A673 (cell line): Measurements from ENCODE around the gene USP3. TPM values are rescaled to one million over a fixed set of nuclear protein-coding genes. Genes with fewer than 3 reads are reported as not detected.
"Not testable (repeated sequence)": the region's sequence is repeated elsewhere in the genome, so short reads cannot be mapped to it uniquely, and the experiment has no call there.

Source experiments
- BruUV-seq: library from RNA; stranded (reverse); fragments of 400-500 nt; replicated peaks from 2 replicates; lab custom pipeline; 2021; lab: Mats Ljungman, UMichigan
- CTCF ChIA-PET: fragments of 300-600 bp; sonication (Branson Sonifier 250); formaldehyde crosslinking; loops from one replicate; lab custom pipeline; 2022; ENCODE audit warnings: antibody characterized with exemption; lab: Charles Lee
- POLR2A ChIA-PET: fragments of 300-600 bp; sonication (Branson Sonifier 250); formaldehyde crosslinking; loops from one replicate; lab custom pipeline; 2022; ENCODE audit warnings: antibody characterized with exemption; ENCODE audit not compliant: low non-redundant PET; lab: Charles Lee
- DNase-seq: peaks from one replicate; pipeline ENCODE4 v3.0.0-alpha.2; 2015; ENCODE audit warnings: low spot score
- H3K27ac ChIP-seq: fragments of 200-600 bp; sonication (generic); 2 replicates; pipeline ENCODE4 v1.5.1; 2016; ENCODE audit warnings: mixed run types, low read depth, mild to moderate bottlenecking, mixed read lengths, antibody characterized with exemption, low read length; ENCODE audit not compliant: poor library complexity, severe bottlenecking
- H3K27me3 ChIP-seq: fragments of 200-600 bp; sonication (generic); replicated peaks from 2 replicates; pipeline ENCODE4 v1.6.1; 2017; ENCODE audit warnings: mixed run types, low read depth, mild to moderate bottlenecking, mixed read lengths, antibody characterized with exemption, low read length; ENCODE audit not compliant: insufficient read depth, poor library complexity
- H3K36me3 ChIP-seq: fragments of 200-600 bp; sonication (generic); 2 replicates; pipeline ENCODE4 v1.6.1; 2016; ENCODE audit warnings: mixed run types, mild to moderate bottlenecking, mixed read lengths, antibody characterized with exemption, low read length; ENCODE audit not compliant: insufficient read depth, poor library complexity, severe bottlenecking
- H3K4me1 ChIP-seq: fragments of 200-600 bp; sonication (generic); 2 replicates; pipeline ENCODE4 v1.6.1; 2017; ENCODE audit warnings: mixed run types, mild to moderate bottlenecking, mixed read lengths, antibody characterized with exemption, low read length; ENCODE audit not compliant: insufficient read depth, poor library complexity, severe bottlenecking
- H3K4me3 ChIP-seq: fragments of 200-600 bp; sonication (generic); 2 replicates; pipeline ENCODE4 v1.5.1; 2016; ENCODE audit warnings: low read depth, mixed run types, mild to moderate bottlenecking, mixed read lengths, low read length; ENCODE audit not compliant: poor library complexity, severe bottlenecking
- H3K9me3 ChIP-seq: fragments of 200-600 bp; sonication (generic); 2 replicates; pipeline ENCODE4 v1.6.1; 2016; ENCODE audit warnings: mixed run types, low read depth, mild to moderate bottlenecking, mixed read lengths, antibody characterized with exemption, low read length; ENCODE audit not compliant: poor library complexity, severe bottlenecking
- EZH2 ChIP-seq: fragments of 200-600 bp; sonication (generic); IDR thresholded peaks from 2 replicates; pipeline ENCODE4 v1.6.1; 2017; ENCODE audit warnings: borderline replicate concordance, low read depth, mild to moderate bottlenecking, mixed read lengths, antibody characterized with exemption, low read length; ENCODE audit not compliant: poor library complexity, severe bottlenecking
- intact Hi-C: fragments of 100-400 bp; cut with micrococcal nuclease; formaldehyde crosslinking; loops from one replicate; pipeline ENCODE4 v1.10.0; 2022; ENCODE audit not compliant: unreplicated experiment
- total RNA-seq: library from RNA; stranded (reverse); gene quantifications from 2 replicates; pipeline ENCODE4 v1.2.3, GENCODE V29; 2021
- TF ChIP-seq, protein P1 (sequence below): fragments of 300-800, 200-600 bp; sonication (generic); conservative IDR thresholded peaks from 2 replicates; pipeline ENCODE4 v1.5.1; 2017; ENCODE audit warnings: low read depth, mild to moderate bottlenecking, antibody characterized with exemption, low read length, moderate library complexity, mixed read lengths

USP3 gene
- total RNA-seq, 1 experiment from 2014 or later, result 65.3 TPM

DNA sequence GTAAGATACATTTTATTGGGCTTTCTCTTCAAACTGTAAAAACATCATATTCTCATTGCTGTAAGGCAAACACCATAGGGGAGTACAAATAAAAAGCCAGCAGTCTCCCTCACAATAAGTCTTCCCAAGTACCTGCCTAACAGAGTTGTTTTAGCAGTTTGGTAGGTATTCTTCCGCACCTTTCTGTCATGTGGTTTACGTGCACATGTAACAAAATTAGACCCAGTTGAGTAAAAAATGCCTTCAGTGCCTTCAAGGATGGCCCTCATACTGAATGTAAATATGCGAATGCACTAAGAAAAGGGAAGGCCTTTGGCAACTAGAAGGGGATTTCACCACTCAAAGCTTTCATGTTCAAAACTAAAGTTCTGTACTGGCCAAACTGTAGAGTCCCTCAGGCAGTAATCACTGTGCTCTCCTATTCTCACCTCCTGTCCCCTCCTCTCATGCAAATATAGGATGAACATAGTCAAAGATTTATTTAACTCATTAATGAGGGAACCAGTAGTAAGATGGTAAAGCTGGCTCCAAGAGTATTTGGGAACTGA lies 26.4 kb downstream of the USP3 start:
- no peaks in the 10 kb centered on the region for H3K36me3 ChIP-seq
- H3K4me3 ChIP-seq, result no peak overlapping the region
- ChIA-PET POLR2A (no interaction called here), CTCF (no interaction called here)
- no TSS peak for BruUV-seq
- no peak overlapping the region for H3K27ac ChIP-seq
- H3K9me3 ChIP-seq, result no peaks in the 10 kb centered on the region
- no peaks in the 10 kb centered on the region for H3K27me3 ChIP-seq
- peaks cover 31% of the 10 kb centered on the region for H3K4me1 ChIP-seq
- intact Hi-C loops, result no loop called here
- DNase-seq, result no peak
- no peak for TF ChIP-seq EZH2
- TF ChIP-seq, protein P1, sequence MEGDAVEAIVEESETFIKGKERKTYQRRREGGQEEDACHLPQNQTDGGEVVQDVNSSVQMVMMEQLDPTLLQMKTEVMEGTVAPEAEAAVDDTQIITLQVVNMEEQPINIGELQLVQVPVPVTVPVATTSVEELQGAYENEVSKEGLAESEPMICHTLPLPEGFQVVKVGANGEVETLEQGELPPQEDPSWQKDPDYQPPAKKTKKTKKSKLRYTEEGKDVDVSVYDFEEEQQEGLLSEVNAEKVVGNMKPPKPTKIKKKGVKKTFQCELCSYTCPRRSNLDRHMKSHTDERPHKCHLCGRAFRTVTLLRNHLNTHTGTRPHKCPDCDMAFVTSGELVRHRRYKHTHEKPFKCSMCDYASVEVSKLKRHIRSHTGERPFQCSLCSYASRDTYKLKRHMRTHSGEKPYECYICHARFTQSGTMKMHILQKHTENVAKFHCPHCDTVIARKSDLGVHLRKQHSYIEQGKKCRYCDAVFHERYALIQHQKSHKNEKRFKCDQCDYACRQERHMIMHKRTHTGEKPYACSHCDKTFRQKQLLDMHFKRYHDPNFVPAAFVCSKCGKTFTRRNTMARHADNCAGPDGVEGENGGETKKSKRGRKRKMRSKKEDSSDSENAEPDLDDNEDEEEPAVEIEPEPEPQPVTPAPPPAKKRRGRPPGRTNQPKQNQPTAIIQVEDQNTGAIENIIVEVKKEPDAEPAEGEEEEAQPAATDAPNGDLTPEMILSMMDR, result no peak

GRCh38 chr15:63531586-63531985 lies 27.2 kb downstream of the USP3 start:
- TF ChIP-seq, protein P1, result peak; percentile 44; the same call in 1 of the 2 replicates
- TF ChIP-seq EZH2, result no peak
- H3K27me3 ChIP-seq, result no peaks in the 10 kb centered on the region
- H3K9me3 ChIP-seq, result no peaks in the 10 kb centered on the region
- no peak overlapping the region for H3K27ac ChIP-seq
- H3K4me1 ChIP-seq, result peaks cover 30% of the 10 kb centered on the region
- peak; percentile 40 for DNase-seq
- CTCF ChIA-PET, result no interaction called here
- H3K4me3 ChIP-seq, result no peak overlapping the region
- BruUV-seq, result no TSS peak
- POLR2A ChIA-PET, result no interaction called here
- intact Hi-C loops, result no loop called here
- H3K36me3 ChIP-seq, result no peaks in the 10 kb centered on the region

DNA sequence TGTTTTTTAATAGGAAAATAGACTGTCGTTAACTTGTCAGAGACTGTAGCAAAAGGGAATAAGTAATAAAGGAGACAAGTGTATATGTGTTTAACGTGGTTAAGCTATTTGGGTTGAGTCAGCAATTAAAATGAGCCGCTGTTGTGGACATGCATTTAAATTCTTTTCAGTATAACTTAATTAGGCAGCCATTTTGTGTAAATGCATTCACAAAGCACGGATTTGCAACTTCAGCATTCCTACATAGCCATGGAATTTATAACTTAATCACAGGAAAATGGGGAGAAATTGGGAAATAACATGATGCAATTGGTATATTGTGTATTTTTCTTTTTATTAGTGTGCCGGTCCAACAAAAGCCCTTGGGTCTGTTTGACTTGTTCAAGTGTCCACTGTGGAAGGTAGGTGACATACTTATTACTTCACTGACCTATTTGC lies 27.9 kb downstream of the USP3 start:
- ChIA-PET CTCF (no interaction called here), POLR2A (no interaction called here)
- peak; percentile 73 for DNase-seq
- Histone ChIP-seq H3K36me3 (no peaks in the 10 kb centered on the region), H3K4me3 (peak overlapping the region; percentile 1), H3K9me3 (no peaks in the 10 kb centered on the region), H3K27ac (peak overlapping the region; percentile 23), H3K27me3 (no peaks in the 10 kb centered on the region), H3K4me1 (peaks cover 34% of the 10 kb centered on the region)
- BruUV-seq, result no TSS peak
- intact Hi-C loops, result no loop called here
- no peak for TF ChIP-seq EZH2
- TF ChIP-seq, protein P1, result no peak

- H3K27ac ChIP-seq, CTCF ChIA-PET, DNase-seq, POLR2A ChIA-PET, H3K4me3 ChIP-seq, BruUV-seq, H3K36me3 ChIP-seq, H3K27me3 ChIP-seq, intact Hi-C loops, H3K9me3 ChIP-seq: not testable (repeated sequence)
- H3K4me1 ChIP-seq, result peaks cover 43% of the 10 kb centered on the region
Measured at GRCh38 chr15:63534888-63535287, 30.5 kb downstream of the USP3 start.
